HPDE6-E6E7 (cell line): Measurements from ENCODE around the gene CLDN15.
"Not testable (repeated sequence)": the region's sequence is repeated elsewhere in the genome, so short reads cannot be mapped to it uniquely, and the experiment has no call there.

ENCODE experiments used
- DNase-seq: peaks from one replicate; pipeline ENCODE4 v3.0.0; 2011; ENCODE audit warnings: missing footprints; ENCODE audit errors: extremely low spot score

Gene CLDN15

GRCh38 chr7:101200504-101200861 lies 37.1 kb downstream of the CLDN15 start:
- DNase-seq: no peak

DNA sequence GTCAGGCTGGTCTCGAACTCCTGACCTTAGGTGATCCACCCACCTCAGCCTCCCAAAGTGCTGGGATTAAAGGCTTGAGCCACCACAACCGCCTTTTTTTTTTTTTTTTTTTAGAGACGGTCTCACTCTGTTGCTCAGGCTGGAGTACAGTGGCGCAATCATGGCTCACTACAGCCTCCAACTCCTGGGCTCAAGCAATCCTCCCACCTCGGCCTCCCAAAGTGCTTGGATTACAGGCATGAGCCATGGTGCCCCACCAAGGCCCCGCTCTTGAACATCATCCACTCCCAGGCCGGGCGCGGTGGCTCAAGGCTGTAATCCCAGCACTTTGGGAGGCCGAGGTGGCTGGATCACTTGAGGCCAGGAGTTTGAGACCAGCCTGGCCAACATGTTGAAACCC lies 38.1 kb downstream of the CLDN15 start:
- DNase-seq: not testable (repeated sequence)

GRCh38 chr7:101198476-101198875 lies 39.1 kb downstream of the CLDN15 start:
- DNase-seq: no peak

- no peak for DNase-seq
These were observed 39.6 kb downstream of the CLDN15 start for GRCh38 chr7:101197991-101198390.

- DNase-seq: no peak
These were observed 41.7 kb downstream of the CLDN15 start for GRCh38 chr7:101195884-101196283.

DNA sequence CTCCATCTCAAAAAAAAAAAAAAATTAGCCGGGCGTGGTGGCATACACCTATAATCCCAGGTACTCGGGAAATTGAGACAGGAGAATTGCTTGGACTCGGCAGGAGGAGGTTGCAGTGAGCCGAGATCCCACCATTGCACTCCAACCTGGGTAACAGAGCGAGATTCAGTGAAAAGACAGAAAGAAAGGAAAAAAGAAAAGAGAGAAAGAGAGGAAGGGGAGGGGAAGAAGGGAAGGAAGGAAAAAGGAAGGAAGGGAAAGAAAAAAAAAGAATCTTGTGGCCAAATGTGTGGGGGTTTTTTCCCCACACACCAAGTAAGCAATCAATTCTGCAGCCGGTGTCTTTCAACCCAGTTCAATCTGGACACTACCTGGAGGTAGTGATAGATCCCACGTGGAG lies 48.5 kb downstream of the CLDN15 start:
- DNase-seq: no peak

DNA sequence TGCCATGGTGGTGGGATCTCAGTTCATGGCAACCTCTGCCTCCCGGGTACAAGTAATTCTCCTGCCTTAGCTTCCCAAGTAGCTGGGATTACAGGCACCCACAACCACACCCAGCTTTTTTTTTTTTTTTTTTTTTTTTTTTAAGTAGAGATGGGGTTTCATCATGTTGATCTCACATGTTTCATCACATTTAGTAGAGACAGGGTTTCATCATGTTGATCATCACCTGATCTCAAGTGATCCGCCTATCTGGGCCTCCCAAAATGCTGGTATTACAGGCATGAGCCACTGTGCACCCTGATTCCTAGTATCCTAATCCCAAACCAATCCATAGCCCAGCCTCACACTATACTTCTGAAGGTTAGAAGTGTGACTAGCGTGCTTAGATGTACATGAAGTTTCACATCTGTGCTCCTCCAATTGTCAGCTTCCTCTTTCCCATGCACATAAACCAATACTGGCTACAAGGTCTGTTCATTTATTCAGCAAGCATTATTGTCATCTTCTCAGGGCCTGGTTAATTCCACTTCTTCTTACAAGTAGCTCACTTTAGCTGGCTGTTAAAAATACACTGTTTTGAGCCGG lies 50.7 kb downstream of the CLDN15 start:
- no peak for DNase-seq

DNA sequence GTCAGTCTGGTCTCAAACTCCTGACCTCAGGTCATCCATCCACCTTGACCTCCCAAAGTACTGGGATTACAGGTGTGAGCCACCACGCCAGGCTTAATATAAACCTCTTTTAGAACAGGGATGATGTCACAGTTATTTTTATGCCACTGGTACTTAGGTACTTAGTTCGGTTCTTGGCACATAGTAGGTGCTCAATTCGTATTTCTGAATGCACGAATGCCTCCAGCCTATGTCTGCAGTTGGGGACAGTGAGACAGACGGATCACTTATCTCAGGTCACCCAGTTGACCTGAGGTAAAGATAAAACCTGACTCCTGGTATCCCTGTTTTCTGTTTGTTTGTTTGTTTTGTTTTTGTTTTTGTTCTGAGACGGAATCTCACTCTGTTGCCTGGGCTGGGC lies 51.4 kb downstream of the CLDN15 start:
- no peak for DNase-seq

- DNase-seq: no peak
These were observed 52.3 kb downstream of the CLDN15 start for GRCh38 chr7:101185258-101185839.
